NT2/D1 (cell line): ENCODE results near the gene PXT1.
A peak's percentile ranks its signal among the peaks of the same experiment; 100 is the strongest.

Experiments used
- DNase-seq: peaks from one replicate; pipeline ENCODE4 v3.0.0-alpha.2; 2011; ENCODE audit warnings: low read depth, low spot score
- H3K27me3 ChIP-seq: 2 replicates; pipeline ENCODE4 v1.6.0; 2011; ENCODE audit warnings: mild to moderate bottlenecking; ENCODE audit not compliant: insufficient read length, insufficient read depth
- H3K36me3 ChIP-seq: 2 replicates; pipeline ENCODE4 v1.6.1; 2011; ENCODE audit warnings: mild to moderate bottlenecking, low read length, mixed read lengths; ENCODE audit not compliant: insufficient read depth, insufficient read length
- H3K4me1 ChIP-seq: 2 replicates; pipeline ENCODE4 v1.5.1; 2011; ENCODE audit not compliant: insufficient read depth, insufficient read length
- H3K4me3 ChIP-seq: 2 replicates; pipeline ENCODE4 v1.5.1; 2011; ENCODE audit warnings: low read depth; ENCODE audit not compliant: insufficient read length
- H3K9ac ChIP-seq: 2 replicates; pipeline ENCODE4 v1.6.0; 2011; ENCODE audit warnings: low read depth; ENCODE audit not compliant: insufficient read length
- H3K9me3 ChIP-seq: 2 replicates; pipeline ENCODE4 v1.5.1; 2011; ENCODE audit warnings: mild to moderate bottlenecking, low read length; ENCODE audit not compliant: insufficient read depth
- SUZ12 ChIP-seq: IDR thresholded peaks from 2 replicates; pipeline ENCODE4 v1.6.1; 2011; ENCODE audit not compliant: insufficient read length, insufficient read depth; ENCODE audit errors: extremely low read depth
- YY1 ChIP-seq: IDR thresholded peaks from 2 replicates; pipeline ENCODE4 v1.6.1; 2011; ENCODE audit not compliant: insufficient read length, insufficient read depth
- ZNF274 ChIP-seq: IDR thresholded peaks from 2 replicates; pipeline ENCODE4 v1.6.1; 2011; ENCODE audit warnings: mild to moderate bottlenecking, low read depth, low read length

PXT1 gene

DNA sequence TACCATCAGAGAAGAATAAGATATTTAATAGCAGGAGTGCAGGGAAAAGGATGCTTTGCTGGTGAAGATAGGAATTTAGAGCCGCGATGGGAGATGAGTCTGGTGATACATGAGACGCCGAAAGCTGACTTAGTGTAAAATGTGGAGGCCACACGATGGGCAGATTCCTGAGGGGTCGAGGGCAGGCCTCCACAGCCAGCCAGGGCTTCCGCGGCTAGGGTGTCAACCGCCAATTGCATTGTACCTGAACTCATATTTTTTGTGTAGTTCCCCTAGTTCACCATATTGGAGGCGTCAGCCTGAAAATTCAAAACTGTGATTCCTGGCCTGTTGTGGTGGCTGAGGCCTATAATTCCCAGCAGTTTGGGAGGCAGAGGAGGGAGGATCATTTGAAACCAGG lies 63.7 kb downstream of the PXT1 start:
- H3K27me3 ChIP-seq: no peaks in the 10 kb centered on the region
- H3K9me3 ChIP-seq: no peaks in the 10 kb centered on the region
- H3K4me3 ChIP-seq: no peak overlapping the region
- no peaks in the 10 kb centered on the region for H3K36me3 ChIP-seq
- DNase-seq: no peak
- no peaks in the 10 kb centered on the region for H3K4me1 ChIP-seq
- H3K9ac ChIP-seq: no peak overlapping the region
- no peak for TF ChIP-seq YY1
- TF ChIP-seq SUZ12: no peak
- TF ChIP-seq ZNF274: no peak

GRCh38 chr6:36378243-36378920 lies 64.3 kb downstream of the PXT1 start:
- no peak for TF ChIP-seq SUZ12
- TF ChIP-seq YY1: no peak
- no peak for TF ChIP-seq ZNF274

GRCh38 chr6:36377594-36377993 lies 65.1 kb downstream of the PXT1 start:
- H3K4me1 ChIP-seq: peaks cover 3% of the 10 kb centered on the region
- no peak overlapping the region for H3K4me3 ChIP-seq
- no peak for TF ChIP-seq YY1
- no peaks in the 10 kb centered on the region for H3K36me3 ChIP-seq
- H3K9me3 ChIP-seq: no peaks in the 10 kb centered on the region
- H3K27me3 ChIP-seq: no peaks in the 10 kb centered on the region
- H3K9ac ChIP-seq: no peak overlapping the region
- no peak for DNase-seq

More at GRCh38 chr6:36378243-36378920, 64.3 kb downstream of the PXT1 start:
- Histone ChIP-seq H3K4me1 (no peaks in the 10 kb centered on the region), H3K27me3 (no peaks in the 10 kb centered on the region), H3K4me3 (no peak overlapping the region), H3K9ac (no peak overlapping the region), H3K9me3 (no peaks in the 10 kb centered on the region), H3K36me3 (no peaks in the 10 kb centered on the region)
- DNase-seq: no peak

- no peaks in the 10 kb centered on the region for H3K27me3 ChIP-seq
- no peak for TF ChIP-seq ZNF274
- TF ChIP-seq YY1: no peak
- TF ChIP-seq SUZ12: no peak
- no peaks in the 10 kb centered on the region for H3K36me3 ChIP-seq
- peaks cover 3% of the 10 kb centered on the region for H3K4me1 ChIP-seq
- peak; percentile 33 for DNase-seq
- no peak overlapping the region for H3K4me3 ChIP-seq
- no peak overlapping the region for H3K9ac ChIP-seq
- no peaks in the 10 kb centered on the region for H3K9me3 ChIP-seq
These were observed 65.9 kb downstream of the PXT1 start for GRCh38 chr6:36376742-36377141.

DNA sequence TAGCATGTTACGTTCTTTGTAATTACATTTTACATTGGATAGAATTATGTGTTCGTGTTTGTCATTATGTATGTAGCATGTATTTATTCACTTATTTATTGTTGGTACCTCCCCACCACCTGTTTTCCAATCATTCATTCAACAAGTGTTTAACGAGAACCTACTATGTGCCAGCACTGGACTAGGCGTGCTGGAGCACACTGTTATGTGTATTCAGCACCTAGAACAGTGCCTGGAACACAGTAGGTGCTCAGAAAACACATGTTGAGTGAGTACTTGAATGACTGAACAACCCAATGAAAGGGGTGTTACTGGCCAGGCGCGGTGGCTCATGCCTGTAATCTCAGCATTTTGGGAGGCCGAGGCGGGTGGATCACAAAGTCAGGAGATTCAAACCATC lies 66.5 kb downstream of the PXT1 start:
- DNase-seq: no peak
- Histone ChIP-seq H3K9ac (no peak overlapping the region), H3K27me3 (no peaks in the 10 kb centered on the region), H3K9me3 (no peaks in the 10 kb centered on the region), H3K4me1 (peaks cover 6% of the 10 kb centered on the region), H3K36me3 (no peaks in the 10 kb centered on the region), H3K4me3 (no peak overlapping the region)
- TF ChIP-seq YY1 (no peak), SUZ12 (no peak)

DNA sequence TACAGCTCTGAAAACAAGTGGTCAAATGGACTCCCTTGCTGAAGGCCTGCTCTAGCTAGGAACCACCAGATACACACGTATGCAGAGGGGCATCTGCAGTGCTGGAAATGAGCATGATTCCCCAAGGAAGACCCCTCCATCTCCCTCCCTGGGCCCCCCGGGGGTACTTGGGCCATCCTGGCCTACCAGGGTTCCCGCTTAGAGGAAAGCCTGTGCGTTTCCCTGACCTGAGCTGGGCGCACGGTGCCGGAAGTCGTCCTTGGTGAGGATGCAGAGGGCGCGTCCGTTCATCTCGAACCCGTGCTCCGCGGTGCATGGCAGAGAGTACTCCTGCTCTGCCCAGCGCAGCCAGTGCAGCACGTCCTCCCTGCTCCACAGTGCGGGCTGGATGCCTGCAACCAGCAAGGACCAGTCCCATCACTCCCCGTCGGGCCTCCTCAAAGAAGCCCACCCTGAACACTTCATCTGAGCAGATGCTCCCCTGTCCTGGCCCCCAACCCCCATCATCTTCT lies 67.0 kb downstream of the PXT1 start:
- no peak overlapping the region for H3K4me3 ChIP-seq
- DNase-seq: no peak
- H3K27me3 ChIP-seq: no peaks in the 10 kb centered on the region
- no peaks in the 10 kb centered on the region for H3K36me3 ChIP-seq
- H3K9ac ChIP-seq: no peak overlapping the region
- peaks cover 6% of the 10 kb centered on the region for H3K4me1 ChIP-seq
- TF ChIP-seq ZNF274: no peak
- no peak for TF ChIP-seq YY1
- TF ChIP-seq SUZ12: no peak
- no peaks in the 10 kb centered on the region for H3K9me3 ChIP-seq

- no peak for DNase-seq
- Histone ChIP-seq H3K9me3 (no peaks in the 10 kb centered on the region), H3K36me3 (no peaks in the 10 kb centered on the region), H3K27me3 (no peaks in the 10 kb centered on the region), H3K4me3 (no peak overlapping the region), H3K9ac (no peak overlapping the region), H3K4me1 (peaks cover 6% of the 10 kb centered on the region)
- TF ChIP-seq YY1: no peak
- TF ChIP-seq SUZ12: no peak
- no peak for TF ChIP-seq ZNF274
These were observed 67.7 kb downstream of the PXT1 start for GRCh38 chr6:36374972-36375371.

DNA sequence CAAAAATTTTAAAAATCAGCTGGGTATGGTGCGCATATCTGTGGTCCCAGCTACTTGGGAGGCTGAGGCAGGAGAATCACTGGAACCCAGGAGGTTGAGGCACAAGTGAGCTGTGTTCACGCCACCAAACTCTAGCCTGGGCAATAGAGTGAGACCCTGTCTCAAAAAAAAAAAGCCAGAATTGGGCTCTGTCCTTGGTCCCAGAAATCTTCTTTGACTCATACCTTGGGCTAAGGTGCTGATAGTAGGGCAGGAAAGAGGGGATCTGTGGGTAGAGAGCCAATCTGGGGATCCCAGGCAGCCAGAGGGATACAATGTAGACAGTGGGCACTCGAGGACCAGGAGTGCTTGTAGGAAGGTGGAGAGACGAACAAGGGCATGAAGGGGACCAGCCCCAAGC lies 68.5 kb downstream of the PXT1 start:
- no peaks in the 10 kb centered on the region for H3K27me3 ChIP-seq
- H3K9ac ChIP-seq: no peak overlapping the region
- H3K4me1 ChIP-seq: peaks cover 6% of the 10 kb centered on the region
- no peak for TF ChIP-seq SUZ12
- no peak for TF ChIP-seq YY1
- TF ChIP-seq ZNF274: no peak
- no peak overlapping the region for H3K4me3 ChIP-seq
- no peaks in the 10 kb centered on the region for H3K9me3 ChIP-seq
- DNase-seq: no peak
- H3K36me3 ChIP-seq: no peaks in the 10 kb centered on the region
